ENCODE results near the gene MYO3A.

The MYO3A gene

DNA sequence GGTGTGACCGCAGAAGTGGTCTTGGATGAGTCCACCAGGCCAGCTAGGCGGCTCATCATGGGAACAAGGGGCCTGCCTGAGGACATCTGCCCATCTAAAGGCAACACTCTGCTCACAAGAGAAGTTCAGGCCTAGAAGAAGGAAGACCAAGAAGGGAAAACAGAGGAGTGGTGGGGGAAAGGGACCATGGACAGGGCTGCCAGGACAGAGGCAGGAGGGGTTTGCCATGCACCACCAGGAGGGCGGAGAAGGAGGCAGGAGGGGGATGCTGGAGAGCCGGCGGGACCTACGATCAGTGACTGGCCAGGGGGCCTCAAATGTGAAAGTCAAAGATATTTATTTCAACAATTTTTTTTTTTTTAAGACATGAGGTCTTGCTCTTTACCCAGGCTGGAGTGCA, 315.7 kb downstream of the MYO3A start:
- no peak overlapping the region for H3K4me3 ChIP-seq (ENCODE audit: low read depth, low read length)
- DNase-seq (ENCODE audit: low read depth), result no peak
- TF ChIP-seq POLR2A (IDR thresholded peaks at IDR 0.05; ENCODE audit: extremely low read depth, insufficient read length) (no peak), MAX (IDR thresholded peaks at IDR 0.05; ENCODE audit: low read depth, low read length) (no peak), MYC (IDR thresholded peaks at IDR 0.05; ENCODE audit: low read depth, low read length) (no peak), CTCF (IDR thresholded peaks at IDR 0.05; ENCODE audit: low read depth, low read length) (no peak)

- TF ChIP-seq POLR2A (IDR thresholded peaks at IDR 0.05; ENCODE audit: extremely low read depth, insufficient read length) (no peak), MAX (IDR thresholded peaks at IDR 0.05; ENCODE audit: low read depth, low read length) (no peak), CTCF (IDR thresholded peaks at IDR 0.05; ENCODE audit: low read depth, low read length) (no peak), MYC (IDR thresholded peaks at IDR 0.05; ENCODE audit: low read depth, low read length) (no peak)
- no peak overlapping the region for H3K4me3 ChIP-seq (ENCODE audit: low read depth, low read length)
- no peak for DNase-seq (ENCODE audit: low read depth)
Measured at GRCh38 chr10:26251925-26252324, 317.9 kb downstream of the MYO3A start.

GRCh38 chr10:26254616-26255015, 320.6 kb downstream of the MYO3A start:
- TF ChIP-seq POLR2A (IDR thresholded peaks at IDR 0.05; ENCODE audit: extremely low read depth, insufficient read length) (no peak), MYC (IDR thresholded peaks at IDR 0.05; ENCODE audit: low read depth, low read length) (no peak), CTCF (IDR thresholded peaks at IDR 0.05; ENCODE audit: low read depth, low read length) (no peak), MAX (IDR thresholded peaks at IDR 0.05; ENCODE audit: low read depth, low read length) (no peak)
- H3K4me3 ChIP-seq (ENCODE audit: low read depth, low read length), result no peak overlapping the region
- DNase-seq (ENCODE audit: low read depth), result no peak

DNA sequence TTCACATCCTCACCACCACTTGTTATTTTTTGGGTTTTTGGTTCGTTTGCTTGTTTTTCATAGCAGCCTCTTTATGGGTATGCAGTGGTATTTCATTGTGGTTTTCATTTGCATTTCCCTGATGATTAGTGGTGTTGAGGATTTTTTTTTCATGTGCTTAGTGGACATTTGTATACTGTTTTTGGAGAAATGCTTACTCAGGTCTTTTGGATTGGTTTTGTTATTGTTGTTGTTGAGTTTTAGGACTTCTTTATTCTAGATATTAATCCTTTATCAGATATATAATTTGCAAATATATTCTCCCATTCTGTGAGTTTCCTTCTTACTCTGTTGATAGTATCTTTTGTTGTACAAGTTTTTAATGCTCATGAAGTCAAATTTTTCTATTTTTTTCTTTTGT, 325.3 kb downstream of the MYO3A start:
- H3K4me3 ChIP-seq (ENCODE audit: low read depth, low read length), result no peak overlapping the region
- no peak for TF ChIP-seq CTCF (IDR thresholded peaks at IDR 0.05; ENCODE audit: low read depth, low read length)
- no peak for TF ChIP-seq POLR2A (IDR thresholded peaks at IDR 0.05; ENCODE audit: extremely low read depth, insufficient read length)
- TF ChIP-seq MYC (IDR thresholded peaks at IDR 0.05; ENCODE audit: low read depth, low read length), result no peak
- TF ChIP-seq MAX (IDR thresholded peaks at IDR 0.05; ENCODE audit: low read depth, low read length), result no peak
- DNase-seq (ENCODE audit: low read depth), result no peak
